HUES6 (cell line): ENCODE measurements around the gene SPHK1.
"Not testable (repeated sequence)": the region's sequence is repeated elsewhere in the genome, so short reads cannot be mapped to it uniquely, and the experiment has no call there.

ENCODE experiments used
- H3K27ac ChIP-seq: 2 replicates; pipeline ENCODE4 v1.7.0; 2013; ENCODE audit warnings: low read depth, mild to moderate bottlenecking, low read length, inconsistent platforms
- H3K27me3 ChIP-seq: 2 replicates; pipeline ENCODE4 v1.6.1; 2013; ENCODE audit warnings: low read length; ENCODE audit not compliant: control insufficient read depth, insufficient read depth
- H3K36me3 ChIP-seq: 2 replicates; pipeline ENCODE4 v1.6.1; 2013; ENCODE audit warnings: low read length; ENCODE audit not compliant: control insufficient read depth, insufficient read depth
- H3K4me1 ChIP-seq: 2 replicates; pipeline ENCODE4 v1.6.1; 2013; ENCODE audit warnings: low read length; ENCODE audit not compliant: control insufficient read depth, insufficient read depth
- H3K4me3 ChIP-seq: 2 replicates; pipeline ENCODE4 v1.5.1; 2013; ENCODE audit warnings: low read depth, low read length
- H3K9ac ChIP-seq: one replicate; pipeline ENCODE4 v1.6.1; 2013; ENCODE audit warnings: mild to moderate bottlenecking, low read length
- H3K9me3 ChIP-seq: 2 replicates; pipeline ENCODE4 v1.6.1; 2013; ENCODE audit warnings: low read depth, low read length; ENCODE audit not compliant: control insufficient read depth, insufficient read depth

Gene SPHK1

DNA sequence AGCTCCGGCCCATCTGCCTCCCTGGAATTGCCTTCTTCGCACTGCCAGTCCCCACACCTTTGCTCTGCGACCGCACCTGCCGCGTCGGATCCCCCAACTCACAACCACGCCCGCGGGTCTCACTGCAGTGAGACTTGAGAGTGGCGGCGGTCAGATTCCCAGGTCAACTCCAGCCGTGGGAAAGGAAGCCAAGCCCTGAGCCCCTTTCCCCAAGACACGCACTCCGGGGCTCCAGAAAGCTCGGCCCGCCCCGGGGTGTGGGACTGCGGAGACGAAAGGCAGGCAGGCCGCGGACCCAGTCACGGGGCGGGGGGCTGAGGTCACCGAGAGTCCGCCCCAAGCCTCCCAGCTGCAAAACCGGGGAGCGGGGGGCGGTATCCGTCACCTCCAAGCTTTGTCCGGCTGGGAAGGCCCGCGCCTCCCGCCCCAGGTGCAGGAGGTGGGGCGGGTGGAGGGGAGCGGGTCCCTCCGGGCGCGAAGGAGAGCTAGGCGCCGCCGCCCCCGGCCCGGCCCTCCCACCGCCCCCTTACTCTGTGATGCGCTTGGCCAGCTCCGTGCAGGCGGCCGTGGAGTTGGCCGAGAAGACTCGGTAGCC is 31.3 kb upstream of the SPHK1 start:
- Histone ChIP-seq H3K9me3 (no peaks in the 10 kb centered on the region), H3K9ac (peak overlapping the region; percentile 100), H3K36me3 (no peaks in the 10 kb centered on the region), H3K27me3 (no peaks in the 10 kb centered on the region; the same call in 1 of the 2 replicates), H3K4me3 (peak overlapping the region; percentile 91), H3K27ac (no peak overlapping the region), H3K4me1 (peaks cover 10% of the 10 kb centered on the region; the same call in 1 of the 2 replicates)

GRCh38 chr17:76353599-76354316 is 30.7 kb upstream of the SPHK1 start, which contains the start of gene PRPSAP1:
Gene PRPSAP1, minus strand, starts transcription at chr17:76353916. Its CDS starts 213 bp downstream, at chr17:76353703.
- Histone ChIP-seq H3K9ac (peak within 1 kb of the TSS; percentile 100), H3K27me3 (no peaks in the 10 kb centered on the region; the same call in 1 of the 2 replicates), H3K4me1 (peaks cover 10% of the 10 kb centered on the region; the same call in 1 of the 2 replicates)

DNA sequence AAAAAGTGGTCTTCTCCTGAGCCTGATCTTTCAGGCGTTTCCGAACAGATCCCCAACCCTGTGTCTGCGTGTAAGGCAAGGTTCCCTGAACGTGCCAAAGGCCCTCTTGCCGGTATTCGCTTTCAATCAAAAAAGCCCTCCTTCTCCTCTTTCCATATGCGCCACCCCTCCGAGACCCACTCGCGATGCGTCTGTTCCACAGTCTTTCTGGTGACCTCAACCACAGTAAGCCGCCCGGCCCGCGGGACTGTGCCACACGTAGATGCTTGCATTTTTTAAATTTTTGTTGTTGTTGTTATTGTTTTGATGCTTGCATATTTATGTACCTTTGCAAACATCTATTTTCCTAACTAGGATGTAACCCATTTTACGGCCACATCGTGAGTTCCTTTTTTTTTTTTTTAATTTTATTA is 30.1 kb upstream of the SPHK1 start:
- no peaks in the 10 kb centered on the region for H3K36me3 ChIP-seq
- peak overlapping the region; percentile 91 for H3K4me3 ChIP-seq
- H3K27me3 ChIP-seq, result no peaks in the 10 kb centered on the region; the same call in 1 of the 2 replicates
- no peaks in the 10 kb centered on the region for H3K9me3 ChIP-seq
- H3K27ac ChIP-seq, result peak overlapping the region; percentile 100
- peak overlapping the region; percentile 100 for H3K9ac ChIP-seq
- H3K4me1 ChIP-seq, result peaks cover 10% of the 10 kb centered on the region; the same call in 1 of the 2 replicates

More at GRCh38 chr17:76353599-76354316, 30.7 kb upstream of the SPHK1 start, which contains the start of gene PRPSAP1:
- Histone ChIP-seq H3K9me3 (no peaks in the 10 kb centered on the region), H3K27ac (peak within 1 kb of the TSS; percentile 100), H3K4me3 (peak within 1 kb of the TSS; percentile 91), H3K36me3 (no peaks in the 10 kb centered on the region)

DNA sequence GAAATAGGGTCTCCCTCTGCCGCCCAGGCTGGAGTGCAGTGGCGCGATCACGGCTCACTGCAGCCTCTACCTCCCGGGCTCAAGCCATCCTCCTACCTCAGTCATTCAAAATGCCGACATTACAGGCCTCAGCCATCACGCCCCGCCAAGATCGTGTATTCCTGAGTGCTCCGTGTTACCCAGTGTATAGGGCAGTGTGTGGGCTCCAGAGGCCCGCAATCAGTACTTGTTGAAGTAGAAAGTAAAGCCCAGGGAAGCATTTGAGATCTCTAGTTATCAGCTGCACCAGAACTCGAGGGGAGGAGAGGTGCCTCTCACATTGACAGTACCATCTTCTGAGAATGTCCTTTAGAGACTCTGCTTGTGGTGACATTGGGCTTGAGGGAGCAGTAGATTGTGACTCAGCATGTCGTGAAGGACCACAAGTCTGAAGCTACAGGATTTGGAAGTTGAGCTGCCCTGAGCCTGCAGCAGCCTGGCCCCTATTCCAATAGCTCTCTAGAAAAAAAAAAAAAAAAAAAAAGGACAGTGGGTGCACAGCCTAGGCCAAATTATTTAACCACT is 29.6 kb upstream of the SPHK1 start:
- peak overlapping the region; percentile 22 for H3K9ac ChIP-seq
- peaks cover 10% of the 10 kb centered on the region; the same call in 1 of the 2 replicates for H3K4me1 ChIP-seq
- no peaks in the 10 kb centered on the region for H3K36me3 ChIP-seq
- no peaks in the 10 kb centered on the region; the same call in 1 of the 2 replicates for H3K27me3 ChIP-seq
- no peak overlapping the region for H3K4me3 ChIP-seq
- H3K9me3 ChIP-seq, result no peaks in the 10 kb centered on the region
- H3K27ac ChIP-seq, result no peak overlapping the region

DNA sequence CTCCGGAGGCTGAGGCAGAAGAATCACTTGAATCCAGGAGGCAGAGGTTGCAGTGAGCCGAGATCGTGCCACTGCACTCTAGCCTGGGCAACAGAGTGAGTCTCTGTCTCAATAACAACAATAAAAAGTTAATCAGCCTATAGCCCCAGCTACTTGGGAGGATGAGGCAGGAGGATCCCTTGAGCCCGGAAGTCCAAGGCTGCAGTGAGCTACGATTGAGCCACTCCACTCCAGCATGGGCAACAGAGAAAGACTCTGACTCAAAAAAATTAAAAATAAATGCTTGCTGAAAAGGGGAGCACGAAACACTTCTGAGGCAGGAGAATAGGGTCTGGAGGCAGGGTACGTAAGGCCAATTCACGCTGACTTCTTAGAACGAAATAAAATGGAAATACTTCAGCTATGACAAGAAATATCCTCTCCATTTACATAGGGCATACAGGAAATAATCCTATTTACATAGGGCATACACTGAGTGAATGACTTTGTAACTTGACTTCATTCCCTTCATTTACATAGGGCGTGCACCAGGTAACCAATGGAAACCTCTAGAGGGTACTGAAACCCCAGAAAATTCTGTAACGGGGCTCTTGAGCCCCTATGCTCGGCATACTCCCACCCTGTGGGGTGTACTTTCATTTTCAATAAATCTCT is 27.5 kb upstream of the SPHK1 start:
- Histone ChIP-seq H3K27me3 (no peaks in the 10 kb centered on the region; the same call in 1 of the 2 replicates), H3K36me3 (no peaks in the 10 kb centered on the region), H3K27ac (no peak overlapping the region), H3K9ac (no peak overlapping the region), H3K4me3 (no peak overlapping the region), H3K4me1 (peaks cover 10% of the 10 kb centered on the region; the same call in 1 of the 2 replicates), H3K9me3 (no peaks in the 10 kb centered on the region)

DNA sequence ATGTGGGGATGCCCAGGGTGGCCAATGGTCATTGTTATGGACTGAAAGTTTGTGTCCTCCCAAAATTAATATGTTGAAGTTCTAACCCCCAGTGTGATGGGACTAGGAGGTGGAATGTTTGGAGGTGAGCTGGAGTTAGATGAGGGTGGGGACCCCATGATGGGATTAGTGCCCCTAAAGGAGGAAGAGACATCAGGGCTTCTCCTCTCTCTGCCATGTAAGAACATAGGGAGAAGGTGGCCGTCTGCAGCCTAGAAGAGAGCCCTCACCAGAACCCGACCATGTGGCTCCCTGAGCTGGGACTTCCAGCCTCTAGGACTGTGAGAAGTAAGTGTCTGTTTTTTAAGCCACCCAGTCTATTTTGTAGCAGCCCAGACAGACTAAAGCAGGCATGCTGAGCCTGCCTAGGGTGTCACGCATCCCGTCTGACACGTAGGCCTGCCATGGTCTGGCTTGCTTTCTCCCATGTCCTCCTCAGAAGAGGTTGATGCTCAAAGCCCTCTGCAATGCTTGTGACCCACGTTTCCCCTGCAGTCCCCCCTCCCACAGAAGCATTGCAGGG is 26.7 kb upstream of the SPHK1 start:
- H3K4me3 ChIP-seq, result no peak overlapping the region
- H3K36me3 ChIP-seq, result no peaks in the 10 kb centered on the region
- H3K27me3 ChIP-seq, result no peaks in the 10 kb centered on the region; the same call in 1 of the 2 replicates
- H3K9me3 ChIP-seq, result no peaks in the 10 kb centered on the region
- H3K9ac ChIP-seq, result no peak overlapping the region
- peaks cover 8% of the 10 kb centered on the region; the same call in 1 of the 2 replicates for H3K4me1 ChIP-seq
- H3K27ac ChIP-seq, result no peak overlapping the region

DNA sequence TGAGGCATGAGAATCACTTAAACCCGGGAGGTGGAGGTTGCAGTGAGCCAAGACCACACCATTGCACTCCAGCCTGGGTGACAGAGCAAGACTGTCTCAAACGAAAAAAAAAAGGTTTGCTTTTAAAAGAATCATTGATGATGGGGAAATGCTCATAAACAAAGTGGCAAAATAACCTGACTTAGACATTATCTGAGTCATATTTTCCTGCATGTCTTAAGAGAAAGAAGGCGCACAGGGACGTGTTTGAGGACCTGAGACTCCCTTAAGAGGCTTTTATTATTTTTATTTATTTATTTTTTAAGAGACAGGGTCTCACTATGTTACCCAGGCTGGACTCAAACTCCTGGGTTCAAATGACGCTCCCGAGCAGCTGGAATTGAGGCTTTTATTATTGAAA is 25.0 kb upstream of the SPHK1 start:
- no peak overlapping the region for H3K4me3 ChIP-seq
- H3K27ac ChIP-seq, result no peak overlapping the region
- peaks cover 4% of the 10 kb centered on the region; the same call in 1 of the 2 replicates for H3K4me1 ChIP-seq
- H3K36me3 ChIP-seq, result no peaks in the 10 kb centered on the region
- no peaks in the 10 kb centered on the region for H3K27me3 ChIP-seq
- H3K9me3 ChIP-seq, result no peaks in the 10 kb centered on the region
- no peak overlapping the region for H3K9ac ChIP-seq

GRCh38 chr17:76359776-76360175 is 24.6 kb upstream of the SPHK1 start:
- not testable (repeated sequence) for H3K27me3 ChIP-seq, H3K4me1 ChIP-seq, H3K36me3 ChIP-seq, H3K4me3 ChIP-seq, H3K9me3 ChIP-seq, H3K27ac ChIP-seq, H3K9ac ChIP-seq

DNA sequence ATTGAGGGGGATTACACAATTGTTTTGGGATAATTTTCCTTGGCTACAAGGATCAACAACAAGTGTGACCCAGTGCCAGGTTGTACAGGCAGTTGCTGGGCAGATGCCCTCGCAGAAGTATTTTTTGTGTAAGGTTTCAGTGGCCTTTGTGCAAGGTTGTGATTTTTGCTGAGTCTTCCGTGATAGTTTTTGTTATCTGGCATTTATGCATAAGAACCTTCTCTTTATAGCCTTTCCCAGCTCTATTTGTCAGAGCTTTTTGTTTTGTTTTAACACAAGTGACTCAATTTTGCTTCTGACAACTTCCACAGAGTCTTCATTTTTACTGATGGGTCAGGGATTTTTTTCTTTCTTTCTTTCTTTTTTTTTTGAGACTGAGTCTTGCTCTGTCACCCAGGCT is 23.9 kb upstream of the SPHK1 start:
- Histone ChIP-seq H3K27ac (no peak overlapping the region), H3K36me3 (no peaks in the 10 kb centered on the region), H3K27me3 (no peaks in the 10 kb centered on the region), H3K9me3 (no peaks in the 10 kb centered on the region), H3K9ac (no peak overlapping the region), H3K4me3 (no peak overlapping the region), H3K4me1 (no peaks in the 10 kb centered on the region)

- Histone ChIP-seq H3K9ac (no peak overlapping the region), H3K4me3 (no peak overlapping the region), H3K27me3 (no peaks in the 10 kb centered on the region), H3K36me3 (no peaks in the 10 kb centered on the region), H3K9me3 (no peaks in the 10 kb centered on the region), H3K27ac (no peak overlapping the region), H3K4me1 (no peaks in the 10 kb centered on the region)
Measured at GRCh38 chr17:76363107-76363842, 21.1 kb upstream of the SPHK1 start.
